ENCODE results near the gene CDC42EP4. TPM values are rescaled to one million over a fixed set of nuclear protein-coding genes. Genes with fewer than 3 reads are reported as not detected.
"Not testable (repeated sequence)": the region's sequence is repeated elsewhere in the genome, so short reads cannot be mapped to it uniquely, and the experiment has no call there.

CDC42EP4 gene
- total RNA-seq, 1 experiment from 2014 or later, result 48.4 TPM

- Histone ChIP-seq H3K27ac (no peak overlapping the region), H3K4me3 (no peak overlapping the region), H3F3A (ENCODE audit: insufficient read depth, low read depth) (peaks cover 17% of the 10 kb centered on the region; the same call in 1 of the 2 replicates), H3K27me3 (ENCODE audit: insufficient read depth, low read depth) (no peaks in the 10 kb centered on the region), H3K4me2 (no peak overlapping the region), H3K79me2 (ENCODE audit: low read depth) (no peaks in the 10 kb centered on the region), H3K9me3 (ENCODE audit: insufficient read depth, low read depth) (no peaks in the 10 kb centered on the region), H3K9me2 (ENCODE audit: insufficient read depth) (no peaks in the 10 kb centered on the region), H3K4me1 (replicated peaks; ENCODE audit: insufficient read depth) (peaks cover 18% of the 10 kb centered on the region), H4K20me1 (ENCODE audit: insufficient read depth) (no peaks in the 10 kb centered on the region), H3K36me3 (ENCODE audit: low read depth) (no peaks in the 10 kb centered on the region), H2AFZ (no peak overlapping the region)
- ChIA-PET CTCF (no interaction called here), POLR2A (ENCODE audit: unreplicated experiment) (no interaction called here)
- intact Hi-C loops (cut with micrococcal nuclease; ENCODE audit: unreplicated experiment), result no loop called here
- no peak for DNase-seq
- BruUV-seq (replicated peaks), result no TSS peak
- no peak for TF ChIP-seq CTCF (conservative IDR thresholded peaks at IDR 0.05)
- no peak for TF ChIP-seq EZH2 (IDR thresholded peaks at IDR 0.05; ENCODE audit: low read depth)
Observed at GRCh38 chr17:73334771-73335513, 23.1 kb upstream of the CDC42EP4 start.

GRCh38 chr17:73333445-73333844 lies 21.6 kb upstream of the CDC42EP4 start:
- H4K20me1 ChIP-seq (ENCODE audit: insufficient read depth); DNase-seq; H3K4me3 ChIP-seq; H3K27me3 ChIP-seq (ENCODE audit: insufficient read depth, low read depth); H3K9me2 ChIP-seq (ENCODE audit: insufficient read depth); H3K4me2 ChIP-seq; BruUV-seq (replicated peaks); H3K9me3 ChIP-seq (ENCODE audit: insufficient read depth, low read depth); CTCF ChIA-PET; H3K79me2 ChIP-seq (ENCODE audit: low read depth); H3K36me3 ChIP-seq (ENCODE audit: low read depth); H2AFZ ChIP-seq; POLR2A ChIA-PET (ENCODE audit: unreplicated experiment); intact Hi-C loops (cut with micrococcal nuclease; ENCODE audit: unreplicated experiment): not testable (repeated sequence)
- Histone ChIP-seq H3F3A (ENCODE audit: insufficient read depth, low read depth) (peaks cover 10% of the 10 kb centered on the region; the same call in 1 of the 2 replicates), H3K27ac (peak overlapping the region; percentile 56), H3K4me1 (replicated peaks; ENCODE audit: insufficient read depth) (peaks cover 12% of the 10 kb centered on the region)

- DNase-seq, result no peak
- no peaks in the 10 kb centered on the region for H3K79me2 ChIP-seq (ENCODE audit: low read depth)
- no peak overlapping the region for H3K4me3 ChIP-seq
- no peaks in the 10 kb centered on the region for H3K36me3 ChIP-seq (ENCODE audit: low read depth)
- H3K27me3 ChIP-seq (ENCODE audit: insufficient read depth, low read depth), result no peaks in the 10 kb centered on the region
- H3K4me2 ChIP-seq, result no peak overlapping the region
- H3K9me3 ChIP-seq (ENCODE audit: insufficient read depth, low read depth), result no peaks in the 10 kb centered on the region
- TF ChIP-seq CTCF (conservative IDR thresholded peaks at IDR 0.05) (no peak), EZH2 (IDR thresholded peaks at IDR 0.05; ENCODE audit: low read depth) (no peak)
- ChIA-PET POLR2A (ENCODE audit: unreplicated experiment) (no interaction called here), CTCF (no interaction called here)
- H3K9me2 ChIP-seq (ENCODE audit: insufficient read depth), result no peaks in the 10 kb centered on the region
- H3K4me1 ChIP-seq (replicated peaks; ENCODE audit: insufficient read depth), result peaks cover 12% of the 10 kb centered on the region
- no TSS peak for BruUV-seq (replicated peaks)
- intact Hi-C loops (cut with micrococcal nuclease; ENCODE audit: unreplicated experiment), result no loop called here
- no peaks in the 10 kb centered on the region for H4K20me1 ChIP-seq (ENCODE audit: insufficient read depth)
- H3K27ac ChIP-seq, result no peak overlapping the region
- H3F3A ChIP-seq (ENCODE audit: insufficient read depth, low read depth), result peaks cover 10% of the 10 kb centered on the region; the same call in 1 of the 2 replicates
- no peak overlapping the region for H2AFZ ChIP-seq
Observed at GRCh38 chr17:73331060-73331459, 19.3 kb upstream of the CDC42EP4 start.

GRCh38 chr17:73327676-73328075 lies 15.9 kb upstream of the CDC42EP4 start:
- Histone ChIP-seq H3K9me3 (ENCODE audit: insufficient read depth, low read depth) (no peaks in the 10 kb centered on the region), H3F3A (ENCODE audit: insufficient read depth, low read depth) (no peaks in the 10 kb centered on the region; the same call in 1 of the 2 replicates), H3K36me3 (ENCODE audit: low read depth) (no peaks in the 10 kb centered on the region), H3K4me3 (no peak overlapping the region), H3K27ac (no peak overlapping the region), H2AFZ (no peak overlapping the region), H3K27me3 (ENCODE audit: insufficient read depth, low read depth) (0 out of 2 replicates have a peak, but pooled peaks cover 3% of the 10 kb centered on the region), H3K9me2 (ENCODE audit: insufficient read depth) (no peaks in the 10 kb centered on the region), H3K4me2 (no peak overlapping the region), H4K20me1 (ENCODE audit: insufficient read depth) (no peaks in the 10 kb centered on the region), H3K4me1 (replicated peaks; ENCODE audit: insufficient read depth) (no peaks in the 10 kb centered on the region), H3K79me2 (ENCODE audit: low read depth) (no peaks in the 10 kb centered on the region)
- no peak for DNase-seq
- TF ChIP-seq CTCF (conservative IDR thresholded peaks at IDR 0.05) (no peak), EZH2 (IDR thresholded peaks at IDR 0.05; ENCODE audit: low read depth) (no peak)
- BruUV-seq (replicated peaks), result no TSS peak
- POLR2A ChIA-PET (ENCODE audit: unreplicated experiment), result no interaction called here
- intact Hi-C loops (cut with micrococcal nuclease; ENCODE audit: unreplicated experiment), result no loop called here
- CTCF ChIA-PET, result no interaction called here
